Measurements from ENCODE around the gene AAMP. TPM values are rescaled to one million over a fixed set of nuclear protein-coding genes. Genes with fewer than 3 reads are reported as not detected.
A peak's percentile ranks its signal among the peaks of the same experiment; 100 is the strongest.

The AAMP gene
- total RNA-seq, 1 donor from 2014 or later = 144 TPM

- DNase-seq (ENCODE audit: low read depth) = no peak
These were observed 10.6 kb downstream of the AAMP start for GRCh38 chr2:218259099-218259961.

- no peak for DNase-seq (ENCODE audit: low read depth)
These were observed 12.5 kb downstream of the AAMP start for GRCh38 chr2:218257390-218257981.

- DNase-seq (ENCODE audit: low read depth) = no peak
These were observed 13.2 kb downstream of the AAMP start for GRCh38 chr2:218256612-218257350.

- DNase-seq (ENCODE audit: low read depth) = peak; percentile 30
These were observed 14.5 kb downstream of the AAMP start for GRCh38 chr2:218255446-218255845.

GRCh38 chr2:218253232-218253625, 16.7 kb downstream of the AAMP start:
- DNase-seq (ENCODE audit: low read depth) = no peak

- no peak for DNase-seq (ENCODE audit: low read depth)
These were observed 17.3 kb downstream of the AAMP start for GRCh38 chr2:218252509-218253231.

GRCh38 chr2:218249691-218250090, 20.2 kb downstream of the AAMP start:
- DNase-seq (ENCODE audit: low read depth) = no peak

GRCh38 chr2:218245214-218245613, 24.7 kb downstream of the AAMP start:
- DNase-seq (ENCODE audit: low read depth) = no peak

- no peak for DNase-seq (ENCODE audit: low read depth)
These were observed 25.3 kb downstream of the AAMP start for GRCh38 chr2:218244665-218245064.

GRCh38 chr2:218244204-218244603, 25.7 kb downstream of the AAMP start:
- DNase-seq (ENCODE audit: low read depth) = no peak

GRCh38 chr2:218238887-218239286, 31.1 kb downstream of the AAMP start:
- no peak for DNase-seq (ENCODE audit: low read depth)

GRCh38 chr2:218236829-218237228, 33.1 kb downstream of the AAMP start:
- DNase-seq (ENCODE audit: low read depth) = no peak

- no peak for DNase-seq (ENCODE audit: low read depth)
These were observed 34.9 kb downstream of the AAMP start for GRCh38 chr2:218235017-218235416.

GRCh38 chr2:218234521-218234920, 35.4 kb downstream of the AAMP start:
- no peak for DNase-seq (ENCODE audit: low read depth)

GRCh38 chr2:218233543-218233942, 36.4 kb downstream of the AAMP start:
- no peak for DNase-seq (ENCODE audit: low read depth)

GRCh38 chr2:218230882-218231281, 39.1 kb downstream of the AAMP start:
- peak; percentile 97 for DNase-seq (ENCODE audit: low read depth)

- peak; percentile 72 for DNase-seq (ENCODE audit: low read depth)
These were observed 40.1 kb downstream of the AAMP start for GRCh38 chr2:218229851-218230250.

- peak; percentile 92 for DNase-seq (ENCODE audit: low read depth)
These were observed 40.7 kb downstream of the AAMP start for GRCh38 chr2:218229239-218229638.

GRCh38 chr2:218228366-218229090, 41.4 kb downstream of the AAMP start:
- DNase-seq (ENCODE audit: low read depth) = peak; percentile 74

GRCh38 chr2:218226903-218227302, 43.0 kb downstream of the AAMP start:
- DNase-seq (ENCODE audit: low read depth) = no peak

GRCh38 chr2:218224186-218224585, 45.8 kb downstream of the AAMP start:
- no peak for DNase-seq (ENCODE audit: low read depth)

Data from renal cortical epithelial cell (primary cell).